NCI-H146 treated with DMSO at 0.1 percent for 48 hours (cell line): ENCODE measurements around the gene QPCT.
"Not testable (repeated sequence)": the region's sequence is repeated elsewhere in the genome, so short reads cannot be mapped to it uniquely, and the experiment has no call there.

ENCODE experiments used
- DNase-seq: peaks from one replicate; lab custom pipeline; 2025; ENCODE audit not compliant: unreplicated experiment; lab: John Stamatoyannopoulos, UW

The QPCT gene

GRCh38 chr2:37344453-37345361 lies at the start of gene QPCT:
TSS of gene QPCT (plus strand) at chr2:37344630. CDS start at chr2:37344732, 102 bp downstream.
- peak; percentile 46 for DNase-seq

- not testable (repeated sequence) for DNase-seq
These were observed 49.6 kb upstream of the QPCT start for GRCh38 chr2:37294858-37295257.

GRCh38 chr2:37295469-37296073 lies 48.9 kb upstream of the QPCT start:
- DNase-seq = no peak

GRCh38 chr2:37297632-37298031 lies 46.8 kb upstream of the QPCT start:
- DNase-seq = no peak

GRCh38 chr2:37300146-37300545 lies 44.3 kb upstream of the QPCT start:
- DNase-seq = no peak

- DNase-seq = no peak
These were observed 43.9 kb upstream of the QPCT start for GRCh38 chr2:37300578-37300977.

GRCh38 chr2:37301408-37301807 lies 43.0 kb upstream of the QPCT start:
- DNase-seq = no peak

GRCh38 chr2:37302701-37303252 lies 41.7 kb upstream of the QPCT start:
- DNase-seq = no peak

- peak; percentile 74 for DNase-seq
These were observed 38.4 kb upstream of the QPCT start for GRCh38 chr2:37306024-37306423.

- DNase-seq = no peak
These were observed 36.9 kb upstream of the QPCT start for GRCh38 chr2:37307500-37307899.

GRCh38 chr2:37315364-37315763 lies 29.1 kb upstream of the QPCT start:
- no peak for DNase-seq

GRCh38 chr2:37316181-37316580 lies 28.2 kb upstream of the QPCT start:
- DNase-seq = no peak

GRCh38 chr2:37317746-37318145 lies 26.7 kb upstream of the QPCT start:
- no peak for DNase-seq

- DNase-seq = no peak
These were observed 26.0 kb upstream of the QPCT start for GRCh38 chr2:37318401-37318800.

GRCh38 chr2:37319754-37320609 lies 24.4 kb upstream of the QPCT start:
- no peak for DNase-seq

GRCh38 chr2:37321029-37321682 lies 23.3 kb upstream of the QPCT start:
- DNase-seq = no peak

GRCh38 chr2:37322368-37322767 lies 22.1 kb upstream of the QPCT start:
- no peak for DNase-seq

- no peak for DNase-seq
These were observed 21.2 kb upstream of the QPCT start for GRCh38 chr2:37323176-37323780.

GRCh38 chr2:37323781-37324535 lies 20.5 kb upstream of the QPCT start:
- DNase-seq = peak; percentile 35

GRCh38 chr2:37324536-37324785 lies 20.0 kb upstream of the QPCT start:
- no peak for DNase-seq
